Measurements from ENCODE around the gene PREX1.

Gene PREX1

DNA sequence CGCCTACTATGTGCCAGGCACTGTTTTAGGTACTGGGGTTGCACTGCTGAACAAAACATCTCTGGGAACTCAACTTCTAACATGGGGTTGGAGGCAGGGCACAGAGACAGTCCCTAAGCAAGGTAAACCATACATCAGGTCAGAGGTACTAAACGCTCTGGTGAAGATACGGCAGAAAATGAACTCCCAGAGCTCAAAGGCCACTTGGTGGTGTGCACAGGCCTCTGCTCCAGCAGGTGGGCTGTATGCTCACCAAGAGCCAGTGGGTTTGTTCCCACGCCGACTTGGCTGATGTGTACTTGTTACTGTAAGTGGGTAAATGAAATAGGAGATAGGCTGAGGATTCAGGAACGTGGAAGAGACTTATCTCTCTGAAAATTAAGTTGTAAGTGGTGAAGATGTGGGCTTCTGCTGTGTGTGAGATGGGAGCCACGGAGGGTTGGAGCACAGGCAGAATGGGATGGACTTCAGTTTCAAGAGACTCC is 133.4 kb downstream of the PREX1 start:
- no peak for DNase-seq

GRCh38 chr20:48691523-48691922 is 136.3 kb downstream of the PREX1 start:
- no peak for DNase-seq

- no peak for DNase-seq
Observed at GRCh38 chr20:48690888-48691287, 136.9 kb downstream of the PREX1 start.

DNA sequence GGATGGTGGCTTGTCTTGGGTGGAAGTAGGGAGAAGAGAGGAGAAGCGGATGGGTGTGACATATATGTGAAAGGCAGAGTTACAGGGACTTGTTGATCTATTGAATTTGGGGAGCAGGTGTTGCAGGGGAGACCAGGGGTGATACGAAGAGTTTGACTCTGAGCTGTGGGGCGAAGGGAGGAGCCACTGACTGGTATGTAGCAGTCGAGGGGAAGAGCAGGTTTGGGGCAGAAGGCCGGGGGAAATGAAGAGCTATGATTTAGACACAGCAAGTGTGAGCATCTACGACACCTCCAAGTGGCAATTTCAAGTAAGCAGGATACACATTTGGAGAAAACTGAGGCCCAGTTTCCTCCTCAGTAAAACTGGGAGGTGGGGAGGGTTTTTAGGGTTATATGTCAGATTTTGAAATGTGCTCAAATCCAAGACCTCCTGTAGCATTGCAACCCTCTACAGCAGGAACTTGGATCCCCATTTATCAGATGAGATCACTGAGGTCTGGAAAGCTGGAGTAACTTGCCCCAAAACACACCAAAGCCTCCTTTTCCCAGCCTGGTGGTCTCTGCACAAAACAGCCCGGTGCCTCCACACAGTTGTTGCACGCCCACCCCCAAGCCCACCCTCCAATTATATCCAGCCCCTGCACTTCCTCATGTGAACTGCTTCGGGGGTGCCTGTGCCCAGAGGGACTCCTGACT is 137.8 kb downstream of the PREX1 start:
- DNase-seq: no peak

DNA sequence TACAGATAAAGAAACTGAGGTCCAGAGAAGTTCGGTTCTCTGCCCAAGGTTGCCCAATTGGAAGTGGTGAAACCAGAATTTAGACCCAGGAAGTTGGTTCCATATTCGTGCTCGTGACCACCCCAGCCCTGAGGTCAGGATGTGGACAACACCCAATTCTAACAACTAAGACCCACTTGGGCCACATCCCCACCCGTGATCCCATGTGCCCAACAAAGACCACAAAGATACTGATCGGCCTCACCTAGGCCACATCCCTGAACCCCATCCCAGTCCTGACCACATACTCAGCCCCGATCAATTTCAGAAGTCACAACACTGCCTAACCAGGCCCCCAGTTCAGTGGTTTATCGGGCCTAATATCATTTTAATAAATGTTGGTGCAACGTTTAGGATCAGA is 138.4 kb downstream of the PREX1 start:
- DNase-seq: no peak

- no peak for DNase-seq
Observed at GRCh38 chr20:48688579-48688978, 139.2 kb downstream of the PREX1 start.

- no peak for DNase-seq
Observed at GRCh38 chr20:48687117-48687800, 140.5 kb downstream of the PREX1 start.

- DNase-seq: no peak
Observed at GRCh38 chr20:48686238-48687116, 141.3 kb downstream of the PREX1 start.

GRCh38 chr20:48685300-48685699 is 142.5 kb downstream of the PREX1 start:
- no peak for DNase-seq

DNA sequence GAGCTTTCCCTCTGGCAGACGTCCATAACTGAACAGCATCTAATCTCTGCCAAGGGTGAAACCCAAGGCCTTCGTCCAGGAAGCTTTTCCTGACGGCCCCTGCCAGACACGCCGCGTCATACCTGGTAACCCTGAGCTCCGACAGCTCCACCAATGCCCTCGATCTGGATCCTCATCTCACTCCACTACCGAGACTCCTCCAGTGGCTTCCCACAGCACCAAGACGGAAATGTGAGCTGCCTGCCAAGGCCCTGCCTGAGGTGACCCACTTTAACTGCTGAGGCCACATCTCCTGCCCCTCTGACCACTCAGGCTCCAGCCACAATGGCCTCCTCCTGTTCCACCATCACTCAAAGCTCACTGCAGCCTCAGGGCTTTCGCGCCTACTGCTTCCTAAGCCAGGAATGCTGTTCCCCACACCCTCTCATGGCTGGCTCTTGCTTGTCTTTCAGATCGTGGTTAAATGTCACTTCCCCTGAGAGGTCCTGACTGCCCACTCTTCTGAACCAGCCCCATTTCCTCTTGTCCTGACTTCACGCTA is 143.2 kb downstream of the PREX1 start:
- DNase-seq: no peak

DNA sequence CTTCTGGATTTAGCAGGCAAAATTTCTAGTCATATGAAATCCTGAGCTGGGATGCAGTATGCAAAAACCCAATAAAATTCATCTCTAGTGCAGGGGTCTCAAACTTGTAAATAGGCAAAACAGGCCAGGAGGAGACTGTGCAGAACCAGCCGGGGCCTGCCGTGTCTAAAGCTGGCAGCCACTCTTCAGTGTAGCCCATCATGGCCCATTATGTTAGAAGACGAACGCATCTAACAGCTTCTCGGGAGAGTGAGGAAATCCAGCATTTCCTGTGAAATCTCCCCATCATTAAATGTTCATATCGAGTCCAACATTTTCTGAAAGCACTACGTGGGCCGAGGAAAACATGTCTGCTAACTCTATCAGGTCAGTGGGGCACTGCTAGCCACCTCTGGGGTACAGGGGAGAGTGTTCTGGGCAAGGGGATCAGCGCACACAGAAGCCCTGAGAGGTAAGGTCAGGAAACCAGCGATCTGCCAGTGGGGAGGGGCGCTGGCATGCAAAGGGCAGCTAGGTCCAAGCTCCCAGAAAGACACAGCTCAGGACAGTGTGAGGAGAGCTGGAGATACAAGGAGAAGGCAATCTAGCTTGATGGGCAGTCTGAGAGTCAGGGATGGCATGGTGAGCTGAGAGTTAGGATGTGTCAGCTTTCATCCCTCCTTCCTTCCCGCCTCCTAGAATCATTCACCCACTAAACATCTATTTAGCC is 144.2 kb downstream of the PREX1 start:
- no peak for DNase-seq

GRCh38 chr20:48682529-48683363 is 145.1 kb downstream of the PREX1 start:
- DNase-seq: no peak

DNA sequence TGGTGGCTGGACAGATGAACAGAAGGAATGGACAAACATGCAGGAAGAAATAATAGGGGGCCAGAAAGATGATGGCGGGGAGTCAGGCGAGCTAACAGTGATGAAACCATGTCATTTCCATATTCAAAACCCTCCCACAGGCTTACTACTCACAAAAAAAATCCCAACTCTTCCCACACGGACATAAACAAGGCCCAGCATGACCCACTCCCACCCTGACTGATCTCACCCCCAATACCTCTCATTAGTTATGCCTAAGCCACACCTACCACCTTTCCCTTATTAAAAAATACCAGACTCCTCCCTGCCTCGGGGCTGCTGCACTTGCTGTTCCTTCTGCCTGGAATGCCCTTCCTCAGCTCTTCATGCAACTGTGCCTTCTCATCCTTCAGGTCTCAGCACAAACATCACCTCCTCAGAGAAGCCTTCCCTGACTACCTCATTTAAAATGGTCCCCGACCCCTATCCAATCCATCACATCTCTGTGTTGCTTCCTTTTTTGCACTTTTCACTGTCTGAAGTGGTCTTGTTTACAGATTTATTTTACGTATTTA is 145.8 kb downstream of the PREX1 start:
- no peak for DNase-seq

DNA sequence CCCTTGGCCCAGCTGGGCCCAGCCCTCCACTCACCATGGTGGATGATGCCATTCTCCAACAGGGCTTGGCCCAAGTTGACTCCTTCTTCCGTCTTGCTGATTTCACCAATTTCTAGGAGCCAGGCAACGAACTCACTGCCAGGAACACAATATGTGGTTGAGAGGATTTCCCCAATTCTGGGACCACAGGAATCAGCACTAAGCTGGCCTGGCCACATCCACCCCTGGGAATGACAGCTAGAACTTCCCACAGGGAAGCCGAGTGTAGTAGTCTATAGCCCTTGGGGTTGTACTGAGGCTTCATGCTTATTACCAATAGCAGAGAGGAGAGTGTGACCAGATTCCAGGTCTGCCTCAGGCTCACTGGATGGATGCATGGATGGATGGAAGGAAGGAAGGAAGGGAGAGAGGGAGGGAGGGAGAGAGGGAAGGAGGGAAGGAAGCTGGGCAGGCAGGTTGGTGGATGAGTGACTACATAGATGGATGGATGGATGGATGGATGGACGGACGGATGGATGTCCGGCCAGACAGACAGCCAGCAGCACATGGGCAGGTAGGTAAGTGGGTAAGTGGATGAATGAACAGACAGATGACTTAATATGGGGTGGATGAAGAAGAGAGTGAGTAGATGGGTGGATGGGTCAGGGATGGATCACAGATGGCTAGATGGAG is 146.5 kb downstream of the PREX1 start:
- DNase-seq: no peak

DNA sequence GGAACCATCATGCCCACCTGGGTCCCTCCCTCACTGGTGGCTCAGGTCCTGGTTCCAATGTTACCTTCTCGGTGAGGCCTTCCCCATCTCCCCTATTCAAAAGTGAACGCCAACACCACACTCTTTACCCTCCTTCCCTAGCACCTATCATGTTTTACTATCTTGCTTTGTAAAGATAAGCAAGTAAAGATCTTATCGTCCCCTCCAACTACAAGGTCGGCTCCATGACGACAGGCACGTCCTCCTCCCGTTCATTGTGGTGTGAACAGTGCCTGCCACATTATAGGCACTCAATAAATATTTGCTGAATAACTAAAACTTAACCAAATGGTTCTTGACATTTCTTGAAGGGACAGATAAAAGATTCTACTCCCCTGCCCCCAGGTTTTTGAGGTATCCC is 147.1 kb downstream of the PREX1 start:
- DNase-seq: no peak

GRCh38 chr20:48679599-48679998 is 148.2 kb downstream of the PREX1 start:
- no peak for DNase-seq

DNA sequence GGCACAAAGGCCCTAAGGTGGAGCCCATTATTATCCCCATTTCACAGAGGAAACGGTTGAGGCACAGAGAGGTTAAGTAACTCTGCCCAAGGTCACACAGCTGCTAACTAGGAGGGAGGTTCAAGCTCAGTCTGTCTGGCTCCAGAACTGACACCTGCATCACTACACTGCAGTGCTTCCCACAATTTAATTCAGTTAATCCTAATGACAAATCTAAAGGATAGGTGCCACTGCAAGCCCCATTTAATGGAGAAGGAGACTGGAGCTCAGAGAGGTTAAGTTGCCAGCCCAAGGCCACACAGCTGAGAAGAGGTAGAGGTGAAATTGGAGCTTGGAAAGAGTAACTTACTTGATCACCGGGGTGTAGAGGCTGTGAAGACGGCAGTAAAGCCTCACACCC is 148.8 kb downstream of the PREX1 start:
- DNase-seq: no peak

DNA sequence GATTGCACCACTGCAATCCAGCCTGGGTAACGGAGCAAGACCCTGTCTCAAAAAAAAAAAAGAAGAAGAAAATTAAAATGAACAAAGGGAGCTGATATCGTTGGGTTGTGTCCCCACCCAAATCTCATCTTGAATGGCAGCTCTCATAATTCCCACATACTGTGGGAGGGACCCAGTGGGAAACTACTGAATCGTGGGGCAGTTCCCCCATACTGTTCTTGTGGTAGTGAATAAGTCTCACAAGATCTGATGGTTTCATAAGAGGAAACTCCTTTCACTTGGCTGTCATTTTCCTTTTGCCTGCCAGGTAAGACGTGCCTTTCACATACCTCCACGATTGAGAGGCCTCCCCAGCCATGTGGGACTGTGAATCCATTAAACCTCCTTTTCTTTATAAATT is 149.4 kb downstream of the PREX1 start:
- no peak for DNase-seq

GRCh38 chr20:48676795-48677460 is 150.9 kb downstream of the PREX1 start:
- DNase-seq: no peak

GRCh38 chr20:48676125-48676524 is 151.7 kb downstream of the PREX1 start:
- DNase-seq: no peak
